ENCODE data around the gene ABCB4.

Gene ABCB4

GRCh38 chr7:87495366-87495765, 19.9 kb upstream of the ABCB4 start:
- no peak overlapping the region for H3K4me3 ChIP-seq (ENCODE audit: low read length, poor library complexity, severe bottlenecking)
- H3K9me3 ChIP-seq (ENCODE audit: insufficient read depth, low read depth, low read length), result no peaks in the 10 kb centered on the region
- H3K4me2 ChIP-seq (ENCODE audit: low read depth, low read length, poor library complexity, severe bottlenecking), result no peak overlapping the region
- no peaks in the 10 kb centered on the region for H4K20me1 ChIP-seq (ENCODE audit: insufficient read depth, low read length, poor library complexity, severe bottlenecking)
- H3K9me2 ChIP-seq (replicated peaks; ENCODE audit: low read depth, low read length), result no peaks in the 10 kb centered on the region
- no peaks in the 10 kb centered on the region for H3K79me2 ChIP-seq (ENCODE audit: insufficient read depth, low read length)
- H3K27me3 ChIP-seq (ENCODE audit: insufficient read depth, low read length, poor library complexity, severe bottlenecking), result no peaks in the 10 kb centered on the region
- H3K36me3 ChIP-seq (ENCODE audit: insufficient read depth, low read length), result no peaks in the 10 kb centered on the region
- H3K9ac ChIP-seq (ENCODE audit: low read depth, low read length, poor library complexity, severe bottlenecking), result no peak overlapping the region
- H3F3A ChIP-seq (ENCODE audit: low read depth), result no peaks in the 10 kb centered on the region
- H2AFZ ChIP-seq (ENCODE audit: low read length), result no peak overlapping the region
- no peak for TF ChIP-seq EZH2phosphoT487 (IDR thresholded peaks at IDR 0.05; ENCODE audit: borderline replicate concordance)
- TF ChIP-seq CTCF (conservative IDR thresholded peaks at IDR 0.05; ENCODE audit: low read length), result no peak
- H3K4me1 ChIP-seq (ENCODE audit: insufficient read depth, low read length, poor library complexity, severe bottlenecking), result no peaks in the 10 kb centered on the region

- H3K36me3 ChIP-seq (ENCODE audit: insufficient read depth, low read length), result no peaks in the 10 kb centered on the region
- H4K20me1 ChIP-seq (ENCODE audit: insufficient read depth, low read length, poor library complexity, severe bottlenecking), result no peaks in the 10 kb centered on the region
- H3K4me1 ChIP-seq (ENCODE audit: insufficient read depth, low read length, poor library complexity, severe bottlenecking), result no peaks in the 10 kb centered on the region
- H3K27me3 ChIP-seq (ENCODE audit: insufficient read depth, low read length, poor library complexity, severe bottlenecking), result no peaks in the 10 kb centered on the region
- no peak overlapping the region for H3K4me3 ChIP-seq (ENCODE audit: low read length, poor library complexity, severe bottlenecking)
- no peak overlapping the region for H2AFZ ChIP-seq (ENCODE audit: low read length)
- H3K79me2 ChIP-seq (ENCODE audit: insufficient read depth, low read length), result no peaks in the 10 kb centered on the region
- H3F3A ChIP-seq (ENCODE audit: low read depth), result no peaks in the 10 kb centered on the region
- no peaks in the 10 kb centered on the region for H3K9me3 ChIP-seq (ENCODE audit: insufficient read depth, low read depth, low read length)
- TF ChIP-seq EZH2phosphoT487 (IDR thresholded peaks at IDR 0.05; ENCODE audit: borderline replicate concordance) (no peak), CTCF (conservative IDR thresholded peaks at IDR 0.05; ENCODE audit: low read length) (no peak)
- H3K9ac ChIP-seq (ENCODE audit: low read depth, low read length, poor library complexity, severe bottlenecking), result no peak overlapping the region
- no peaks in the 10 kb centered on the region for H3K9me2 ChIP-seq (replicated peaks; ENCODE audit: low read depth, low read length)
- no peak overlapping the region for H3K4me2 ChIP-seq (ENCODE audit: low read depth, low read length, poor library complexity, severe bottlenecking)
These were observed 19.0 kb upstream of the ABCB4 start for GRCh38 chr7:87494454-87494853.

- H4K20me1 ChIP-seq (ENCODE audit: insufficient read depth, low read length, poor library complexity, severe bottlenecking), result no peaks in the 10 kb centered on the region
- no peaks in the 10 kb centered on the region for H3K27me3 ChIP-seq (ENCODE audit: insufficient read depth, low read length, poor library complexity, severe bottlenecking)
- no peaks in the 10 kb centered on the region for H3K9me2 ChIP-seq (replicated peaks; ENCODE audit: low read depth, low read length)
- no peak overlapping the region for H3K9ac ChIP-seq (ENCODE audit: low read depth, low read length, poor library complexity, severe bottlenecking)
- no peak overlapping the region for H3K4me2 ChIP-seq (ENCODE audit: low read depth, low read length, poor library complexity, severe bottlenecking)
- no peaks in the 10 kb centered on the region for H3K9me3 ChIP-seq (ENCODE audit: insufficient read depth, low read depth, low read length)
- no peaks in the 10 kb centered on the region for H3K4me1 ChIP-seq (ENCODE audit: insufficient read depth, low read length, poor library complexity, severe bottlenecking)
- H3F3A ChIP-seq (ENCODE audit: low read depth), result no peaks in the 10 kb centered on the region
- no peaks in the 10 kb centered on the region for H3K36me3 ChIP-seq (ENCODE audit: insufficient read depth, low read length)
- H3K79me2 ChIP-seq (ENCODE audit: insufficient read depth, low read length), result no peaks in the 10 kb centered on the region
- TF ChIP-seq CTCF (conservative IDR thresholded peaks at IDR 0.05; ENCODE audit: low read length) (no peak), EZH2phosphoT487 (IDR thresholded peaks at IDR 0.05; ENCODE audit: borderline replicate concordance) (no peak)
- no peak overlapping the region for H3K4me3 ChIP-seq (ENCODE audit: low read length, poor library complexity, severe bottlenecking)
- H2AFZ ChIP-seq (ENCODE audit: low read length), result no peak overlapping the region
These were observed 7.7 kb upstream of the ABCB4 start for GRCh38 chr7:87483131-87483530.
